SK-N-SH treated with all-trans-retinoic acid at 6 μM for 48 hours (cell line): Measurements from ENCODE around the gene CFL1.

Experiments
- ATAC-seq: fragments of 200-7000 bp; cut with Tn5 transposase; 3 replicates; pipeline ENCODE4 v1.9.1; 2020; ENCODE audit warnings: mild to moderate bottlenecking, moderate library complexity
- ARNTL ChIP-seq: fragments of 450-650 bp; formaldehyde crosslinking; IDR thresholded peaks from 2 replicates; pipeline ENCODE4 v1.5.0; 2020; ENCODE audit warnings: low read depth, mild to moderate bottlenecking, moderate library complexity, borderline replicate concordance
- ESRRG ChIP-seq: fragments of 250-450 bp; sonication (Bioruptor Pico); IDR thresholded peaks from 2 replicates; pipeline ENCODE4 v1.6.1; 2021; ENCODE audit warnings: mild to moderate bottlenecking
- GLIS3 ChIP-seq: fragments of 250-450 bp; sonication (Bioruptor Pico); IDR thresholded peaks from 2 replicates; pipeline ENCODE4 v1.5.0; 2020; ENCODE audit warnings: mild to moderate bottlenecking, moderate library complexity
- OSR1 ChIP-seq: fragments of 250-450 bp; sonication (Bioruptor Pico); IDR thresholded peaks from 2 replicates; pipeline ENCODE4 v1.8.0; 2022; ENCODE audit warnings: moderate library complexity, mild to moderate bottlenecking, inconsistent platforms
- PATZ1 ChIP-seq: fragments of 250-450 bp; sonication (Bioruptor Pico); IDR thresholded peaks from 2 replicates; pipeline ENCODE4 v1.8.0; 2020; ENCODE audit warnings: mild to moderate bottlenecking, moderate library complexity, borderline replicate concordance
- POU6F1 ChIP-seq: fragments of 250-450 bp; sonication (Bioruptor Pico); IDR thresholded peaks from 2 replicates; pipeline ENCODE4 v1.8.0; 2021; ENCODE audit warnings: low read depth, mild to moderate bottlenecking, moderate library complexity, borderline replicate concordance
- PPARA ChIP-seq: fragments of 250-450 bp; sonication (Bioruptor Pico); IDR thresholded peaks from 2 replicates; pipeline ENCODE4 v1.5.0; 2020; ENCODE audit warnings: mild to moderate bottlenecking, borderline replicate concordance
- SNAI2 ChIP-seq: fragments of 250-450 bp; sonication (Bioruptor Pico); IDR thresholded peaks from 2 replicates; pipeline ENCODE4 v1.5.0; 2020; ENCODE audit warnings: mild to moderate bottlenecking, moderate library complexity
- TCF4 ChIP-seq: fragments of 250-450 bp; sonication (Bioruptor Pico); IDR thresholded peaks from 2 replicates; pipeline ENCODE4 v1.8.0; 2021; ENCODE audit warnings: mild to moderate bottlenecking, moderate library complexity, borderline replicate concordance
- TOX ChIP-seq: fragments of 250-450 bp; sonication (Bioruptor Pico); IDR thresholded peaks from 2 replicates; pipeline ENCODE4 v1.8.0; 2021; ENCODE audit warnings: mild to moderate bottlenecking, moderate library complexity, borderline replicate concordance
- TSHZ2 ChIP-seq: fragments of 250-450 bp; sonication (Bioruptor Pico); IDR thresholded peaks from 2 replicates; pipeline ENCODE4 v1.5.0; 2020; ENCODE audit warnings: mild to moderate bottlenecking, moderate library complexity
- ZC3H10 ChIP-seq: fragments of 250-450 bp; sonication (Bioruptor Pico); IDR thresholded peaks from 2 replicates; pipeline ENCODE4 v1.5.1; 2021; ENCODE audit warnings: mild to moderate bottlenecking, moderate library complexity
- ZFP30 ChIP-seq: fragments of 450-650 bp; formaldehyde crosslinking; IDR thresholded peaks from 2 replicates; pipeline ENCODE4 v1.5.0; 2022; ENCODE audit warnings: mild to moderate bottlenecking, moderate library complexity
- ZNF565 ChIP-seq: fragments of 450-650 bp; formaldehyde crosslinking; conservative IDR thresholded peaks from 2 replicates; pipeline ENCODE4 v1.5.0; 2020; ENCODE audit warnings: low read depth, mild to moderate bottlenecking, moderate library complexity
- ZNF8 ChIP-seq: fragments of 450-650 bp; formaldehyde crosslinking; IDR thresholded peaks from 2 replicates; pipeline ENCODE4 v1.5.0; 2020; ENCODE audit warnings: mild to moderate bottlenecking, moderate library complexity

The CFL1 gene

GRCh38 chr11:65809496-65809895 is 48.5 kb downstream of the CFL1 start (continued):
- TF ChIP-seq POU6F1 (CRISPR knock-in tag) (no peak), PATZ1 (CRISPR knock-in tag) (no peak), ZNF565 (CRISPR knock-in tag) (no peak), ZFP30 (CRISPR knock-in tag) (no peak), TOX (CRISPR knock-in tag) (no peak), OSR1 (CRISPR knock-in tag) (no peak), SNAI2 (CRISPR knock-in tag) (no peak)
- TF ChIP-seq, all 23 proteins: peak for 0

- TF ChIP-seq ZFP30 (CRISPR knock-in tag) = no peak
- TF ChIP-seq TSHZ2 (CRISPR knock-in tag) = no peak
- TF ChIP-seq ESRRG (CRISPR knock-in tag) = no peak
- TF ChIP-seq ARNTL (CRISPR knock-in tag) = no peak
- TF ChIP-seq TCF4 (CRISPR knock-in tag) = no peak
- no peak for TF ChIP-seq POU6F1 (CRISPR knock-in tag)
- TF ChIP-seq ZNF8 (CRISPR knock-in tag) = no peak
- TF ChIP-seq ZC3H10 (CRISPR knock-in tag) = no peak
- TF ChIP-seq PPARA (CRISPR knock-in tag) = no peak
- TF ChIP-seq, all 23 proteins: peak for 0
- ATAC-seq = no peak; the same call in 2 of the 3 replicates
These were observed 49.1 kb downstream of the CFL1 start for GRCh38 chr11:65808744-65809341.

- ATAC-seq = no peak
- no peak for TF ChIP-seq SNAI2 (CRISPR knock-in tag)
- no peak for TF ChIP-seq ZFP30 (CRISPR knock-in tag)
- no peak for TF ChIP-seq POU6F1 (CRISPR knock-in tag)
- TF ChIP-seq PATZ1 (CRISPR knock-in tag) = no peak
- no peak for TF ChIP-seq GLIS3 (CRISPR knock-in tag)
- TF ChIP-seq PPARA (CRISPR knock-in tag) = no peak
- no peak for TF ChIP-seq ZNF8 (CRISPR knock-in tag)
- TF ChIP-seq, all 23 proteins: peak for 0
These were observed 51.0 kb downstream of the CFL1 start for GRCh38 chr11:65806979-65807378.
